Mucosa of rectum (tissue), 2 donors: ENCODE measurements around the gene CTSZ.
"Not testable (repeated sequence)": the region's sequence is repeated elsewhere in the genome, so short reads cannot be mapped to it uniquely, and the experiment has no call there.

ENCODE experiments used
- H3K27ac ChIP-seq, 2 donors: one replicate each; pipeline ENCODE4 v1.7.0; 2013; ENCODE audit warnings: inconsistent platforms in 2 of 2, low read depth in 2 of 2, low read length in 2 of 2
- H3K27me3 ChIP-seq, 2 donors: one replicate each; pipeline ENCODE4 v1.7.0; 2013; ENCODE audit warnings: low read length in 2 of 2; ENCODE audit not compliant: control insufficient read depth in 2 of 2, insufficient read depth in 2 of 2
- H3K36me3 ChIP-seq, 2 donors: one replicate each; pipeline ENCODE4 v1.7.0; 2013; ENCODE audit warnings: low read length in 2 of 2; ENCODE audit not compliant: control insufficient read depth in 2 of 2, insufficient read depth in 2 of 2
- H3K4me1 ChIP-seq, 2 donors: one replicate each; pipeline ENCODE4 v1.7.0; 2013; ENCODE audit warnings: low read length in 2 of 2, mild to moderate bottlenecking in 1 of 2; ENCODE audit not compliant: control insufficient read depth in 2 of 2, insufficient read depth in 2 of 2
- H3K4me3 ChIP-seq, 2 donors: one replicate each; pipeline ENCODE4 v1.7.0; 2013; ENCODE audit warnings: low read length in 2 of 2
- H3K9ac ChIP-seq, 2 donors: one replicate each; pipeline ENCODE4 v1.7.0; 2013; ENCODE audit warnings: low read length in 2 of 2, low read depth in 1 of 2, mild to moderate bottlenecking in 1 of 2
- H3K9me3 ChIP-seq, 2 donors: one replicate each; pipeline ENCODE4 v1.7.0; 2013; ENCODE audit warnings: low read length in 2 of 2; ENCODE audit not compliant: control insufficient read depth in 2 of 2
- donor health status: healthy.
- donor health status: Normal muscosa, but diverticular disease.

CTSZ gene

GRCh38 chr20:58947797-58948388, 59.2 kb downstream of the CTSZ start:
- not testable (repeated sequence) for H3K4me1 ChIP-seq, H3K27ac ChIP-seq, H3K27me3 ChIP-seq, H3K36me3 ChIP-seq, H3K9ac ChIP-seq, H3K9me3 ChIP-seq, H3K4me3 ChIP-seq

- Histone ChIP-seq H3K27me3 (no peaks in the 10 kb centered on the region), H3K4me3 (no peak overlapping the region), H3K4me1 (no peaks in the 10 kb centered on the region), H3K9ac (no peak overlapping the region), H3K36me3 (no peaks in the 10 kb centered on the region), H3K9me3 (no peaks in the 10 kb centered on the region), H3K27ac (no peak overlapping the region)
Observed at GRCh38 chr20:58945965-58946631, 61.0 kb downstream of the CTSZ start.
